Left ventricle myocardium superior (tissue), 1 donor: ENCODE data around the gene CLEC3B. TPM values are rescaled to one million over a fixed set of nuclear protein-coding genes. Genes with fewer than 3 reads are reported as not detected.
"Not testable (repeated sequence)": the region's sequence is repeated elsewhere in the genome, so short reads cannot be mapped to it uniquely, and the experiment has no call there.

Experiments used
- ATAC-seq: fragments of 200-7000 bp; cut with Tn5 transposase; one replicate; pipeline ENCODE4 v1.9.1; 2020; ENCODE audit warnings: mild to moderate bottlenecking, moderate library complexity
- DNase-seq: peaks from one replicate; pipeline ENCODE4 v3.0.0-alpha.2; 2020
- intact Hi-C: fragments of 100-400 bp; cut with micrococcal nuclease; formaldehyde crosslinking; loops from one replicate; pipeline ENCODE4 v1.11.0; 2022
- total RNA-seq: library from RNA; stranded (reverse); fragmentation: NEBNext Ultra II Directional; extraction: Animal tissue kit (Norgen Biotek cat#: 25700); gene quantifications from one replicate; pipeline ENCODE4 v1.2.1, GENCODE V29; 2021
- donor health status: DM: no; HTN: yes; CAD: no; lungs with severe emphysema.

Gene CLEC3B
- total RNA-seq, 1 donor from 2014 or later: 68.0 TPM

GRCh38 chr3:45029661-45030060 is 3.6 kb downstream of the CLEC3B start:
- ATAC-seq: no peak
- DNase-seq: no peak
- intact Hi-C loops: no loop called here

DNA sequence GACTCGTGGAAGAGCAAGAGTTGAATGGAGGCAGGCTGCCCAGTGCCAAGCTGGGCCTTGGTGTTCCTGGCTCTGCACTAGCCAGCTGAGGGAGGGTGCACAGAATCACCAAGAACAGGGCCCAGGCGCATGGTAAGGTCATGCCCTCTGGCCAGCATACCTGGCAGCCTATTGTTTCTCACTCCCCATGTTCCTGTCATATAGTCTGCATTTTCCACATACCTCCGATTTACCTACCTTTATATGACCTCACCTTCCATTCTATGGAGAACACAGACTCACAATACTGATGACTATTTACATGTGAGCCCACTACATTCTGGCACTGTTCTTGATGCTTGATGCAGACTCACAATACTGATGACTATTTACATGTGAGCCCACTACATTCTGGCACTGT is 5.4 kb downstream of the CLEC3B start:
- no peak for ATAC-seq
- intact Hi-C loops: no loop called here

GRCh38 chr3:45032113-45032512 is 6.0 kb downstream of the CLEC3B start:
- DNase-seq (no peak), ATAC-seq (no peak)
- intact Hi-C loops: no loop called here

More for the DNA sequence above, 5.4 kb downstream of the CLEC3B start:
- DNase-seq: no peak

GRCh38 chr3:45033791-45034190 is 7.7 kb downstream of the CLEC3B start:
- DNase-seq (no peak), ATAC-seq (no peak)
- intact Hi-C loops: no loop called here

- ATAC-seq (peak; percentile 56), DNase-seq (peak; percentile 76)
- intact Hi-C loops: no loop called here
These were observed 8.6 kb downstream of the CLEC3B start for GRCh38 chr3:45034612-45035252.

GRCh38 chr3:45035441-45036301 is 9.6 kb downstream of the CLEC3B start:
- ATAC-seq: peak; percentile 52
- DNase-seq: peak; percentile 64

DNA sequence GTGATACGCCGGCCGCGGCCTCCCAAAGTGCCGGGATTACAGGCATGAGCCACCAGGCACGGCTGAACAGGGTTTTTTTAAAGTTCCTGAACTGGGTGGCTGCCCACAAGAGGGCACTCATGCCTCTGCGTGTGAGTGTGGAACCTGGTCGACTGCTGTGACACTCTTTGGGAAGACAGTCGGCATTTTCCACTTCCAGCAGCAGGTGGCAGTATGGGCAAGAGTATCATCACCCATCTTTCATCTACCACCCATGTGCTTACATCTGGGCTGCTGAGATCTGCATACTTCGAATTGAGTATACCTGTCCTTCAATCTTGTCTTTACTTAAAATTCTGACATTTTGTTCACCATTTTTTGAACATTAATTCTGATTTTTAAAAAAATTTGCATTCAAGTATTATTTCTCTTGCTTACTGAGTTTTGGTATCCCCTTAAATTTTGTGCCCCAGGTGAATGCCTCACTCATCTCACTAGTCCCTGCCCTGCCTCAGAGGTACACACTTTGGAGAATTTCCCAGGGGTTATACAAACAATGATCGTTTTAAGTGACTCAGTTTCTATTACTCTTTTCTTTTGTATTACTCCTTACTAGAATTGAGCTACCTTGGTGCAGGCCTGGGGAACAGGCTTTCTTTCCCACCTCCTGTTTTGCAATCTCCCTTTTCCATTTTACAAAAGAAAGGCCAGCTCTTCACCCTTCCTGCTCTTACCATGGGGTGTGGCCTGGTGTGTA is 11.8 kb downstream of the CLEC3B start:
- peak; percentile 79 for ATAC-seq
- intact Hi-C loops: no loop called here
- peak; percentile 91 for DNase-seq

More at GRCh38 chr3:45035441-45036301, 9.6 kb downstream of the CLEC3B start:
- intact Hi-C loops: no loop called here

DNA sequence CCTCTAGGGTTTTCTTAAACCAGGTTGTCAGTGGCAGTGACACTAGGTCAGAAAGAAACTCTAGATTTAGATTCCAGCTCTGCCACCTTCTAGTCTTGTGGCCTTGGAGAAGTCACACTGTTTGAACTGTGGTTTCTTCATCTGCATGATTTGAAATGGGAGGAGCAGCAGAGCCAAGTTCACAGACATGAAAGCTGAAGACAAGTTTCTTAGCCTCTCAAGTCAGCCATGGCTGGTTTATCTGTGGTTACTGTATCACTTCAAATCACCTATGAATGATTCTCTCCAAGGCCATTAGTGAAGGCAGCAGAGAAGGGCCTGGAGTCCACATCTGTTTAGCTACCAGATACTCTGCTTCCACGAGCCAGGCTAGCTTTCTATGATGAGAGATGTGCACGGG is 15.6 kb downstream of the CLEC3B start:
- ATAC-seq (no peak), DNase-seq (no peak)
- intact Hi-C loops: loop anchor here (5.0 kb wide), 1 partner anchor 171 kb away; no protein-coding TSS in a partner anchor

- intact Hi-C loops: loop anchor here (5.0 kb wide), 1 partner anchor 170 kb away; no protein-coding TSS in a partner anchor
- ATAC-seq (no peak), DNase-seq (no peak)
These were observed 16.1 kb downstream of the CLEC3B start for GRCh38 chr3:45042162-45042561.

- ATAC-seq (peak; percentile 18), DNase-seq (no peak)
- intact Hi-C loops: loop anchor here (5.0 kb wide), 1 partner anchor 168 kb away; no protein-coding TSS in a partner anchor
These were observed 17.7 kb downstream of the CLEC3B start for GRCh38 chr3:45043728-45044299.

DNA sequence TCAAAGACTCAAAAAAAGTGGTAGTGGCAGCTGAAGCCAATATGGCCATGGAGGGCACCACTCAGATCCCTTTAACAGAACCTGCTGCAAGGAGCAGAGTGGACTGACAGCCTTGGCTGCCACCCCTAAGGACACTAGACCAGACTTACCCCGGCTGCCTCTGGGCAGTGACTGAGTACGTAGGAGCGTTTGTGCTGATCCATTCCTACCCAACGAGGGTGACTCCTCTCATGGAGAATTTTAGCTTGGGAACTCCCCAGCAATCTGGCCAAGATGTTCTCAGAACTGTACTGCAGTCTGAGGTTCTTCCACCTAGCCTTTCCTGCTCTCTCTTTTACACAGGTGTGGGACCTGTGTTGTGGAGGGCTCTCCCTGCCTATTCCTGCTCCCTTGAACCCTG is 22.1 kb downstream of the CLEC3B start:
- DNase-seq: no peak
- intact Hi-C loops: no loop called here
- no peak for ATAC-seq

- no peak for ATAC-seq
- intact Hi-C loops: no loop called here
- DNase-seq: no peak
These were observed 23.7 kb downstream of the CLEC3B start for GRCh38 chr3:45049807-45050206.

- ATAC-seq: no peak
These were observed 25.6 kb downstream of the CLEC3B start for GRCh38 chr3:45051685-45052084.

GRCh38 chr3:45053805-45054195 is 27.7 kb downstream of the CLEC3B start:
- intact Hi-C loops, ATAC-seq, DNase-seq: not testable (repeated sequence)

More at GRCh38 chr3:45051685-45052084, 25.6 kb downstream of the CLEC3B start:
- intact Hi-C loops: no loop called here
- DNase-seq: no peak

DNA sequence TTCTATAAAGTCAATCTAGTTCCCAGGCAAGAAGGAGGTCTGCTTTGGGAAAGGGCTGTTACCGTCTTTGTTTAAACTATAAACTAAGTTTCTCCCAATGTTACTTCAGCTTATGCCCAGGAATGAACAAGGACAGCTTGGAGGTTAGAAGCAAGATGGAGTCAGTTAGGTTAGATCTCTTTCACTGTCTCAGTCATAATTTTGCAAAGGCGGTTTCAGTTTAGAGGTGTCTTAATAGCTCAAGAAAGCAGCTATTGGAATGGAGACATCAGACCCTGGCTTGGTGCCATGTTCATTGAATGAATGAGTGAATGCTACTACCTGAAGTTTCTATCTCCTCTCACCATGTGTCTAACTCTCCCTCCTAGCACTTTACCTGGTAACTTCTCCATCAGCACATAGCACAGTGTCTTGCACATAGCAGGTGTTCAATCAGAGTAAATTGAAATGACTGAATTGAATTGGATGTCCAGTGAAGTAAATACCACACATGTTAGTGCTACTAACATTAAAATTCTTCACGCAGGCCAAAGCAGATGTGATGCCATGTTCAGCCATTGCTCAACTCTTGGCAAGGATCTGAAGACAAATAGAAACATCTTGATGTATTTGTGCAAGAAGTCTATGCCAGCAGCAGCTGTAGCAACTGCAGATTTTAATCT is 28.2 kb downstream of the CLEC3B start:
- DNase-seq (no peak), ATAC-seq (peak; percentile 8)
- intact Hi-C loops: no loop called here

DNA sequence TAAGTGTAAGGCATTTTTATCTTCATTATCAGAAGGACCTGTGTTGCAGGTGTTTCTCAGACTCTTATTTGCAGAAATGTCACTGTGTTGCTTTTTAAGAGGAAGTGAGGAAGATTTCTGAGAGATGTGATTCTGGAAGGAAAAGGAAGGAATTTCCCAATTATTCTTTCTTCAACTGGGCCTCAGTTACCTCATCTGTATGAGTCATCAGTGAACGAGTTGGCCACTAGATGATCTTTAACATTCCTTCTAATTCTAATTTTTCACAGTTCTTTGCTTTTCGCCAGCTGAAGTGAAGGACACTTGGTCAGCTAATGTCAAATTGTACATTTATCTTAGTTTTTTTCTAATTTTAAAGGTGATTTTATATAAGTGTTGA is 28.9 kb downstream of the CLEC3B start:
- DNase-seq: no peak
- ATAC-seq: peak; percentile 16
- intact Hi-C loops: no loop called here

GRCh38 chr3:45055411-45056143 is 29.5 kb downstream of the CLEC3B start:
- DNase-seq (no peak), ATAC-seq (peak; percentile 25)
- intact Hi-C loops: no loop called here

DNA sequence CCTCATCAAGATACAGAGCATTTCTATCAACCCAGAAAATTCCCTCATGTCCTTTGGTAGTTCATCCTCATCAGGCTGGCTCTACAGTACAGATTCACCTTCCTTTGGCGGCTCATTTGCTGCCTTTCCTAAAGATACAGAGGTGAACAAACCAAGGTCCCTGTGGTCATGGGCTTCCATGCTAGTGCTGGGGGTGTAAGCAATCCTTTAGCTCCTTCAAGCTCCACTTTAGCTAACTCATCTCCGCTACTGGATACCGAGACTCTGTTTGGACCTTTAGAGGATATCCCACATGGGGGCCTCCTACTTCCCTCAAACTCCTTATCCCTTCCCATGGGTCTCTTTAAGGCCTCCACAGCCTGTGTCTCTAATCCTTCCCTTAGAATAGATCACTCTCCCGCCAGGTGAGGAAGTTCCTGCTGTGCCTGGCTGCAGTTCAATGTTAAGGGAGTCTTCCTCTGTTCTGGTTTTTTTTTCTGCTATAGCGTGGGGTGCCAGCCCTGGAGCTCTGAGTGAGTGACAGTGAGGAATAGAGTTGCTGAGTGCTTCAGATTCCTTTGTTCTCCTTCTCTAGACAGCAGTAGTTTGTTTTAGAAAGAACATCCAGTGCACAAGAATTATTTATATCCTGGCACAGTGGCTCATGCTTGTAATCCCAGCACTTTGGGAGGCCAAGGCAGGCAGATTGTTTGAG is 30.7 kb downstream of the CLEC3B start:
- intact Hi-C loops: no loop called here
- ATAC-seq: peak; percentile 94
- no peak for DNase-seq
